GM12878 (cell line): Measurements from ENCODE around the gene ERP44.

Source experiments
- CTCF ChIP-seq, 3 experiments: IDR thresholded peaks in 2 of 3; conservative IDR thresholded peaks in 1 of 3; 2 replicates each; pipeline ENCODE4 v1.5.1; 2011; ENCODE audit warnings: low read depth in 3 of 3, low read length in 3 of 3, mild to moderate bottlenecking in 3 of 3, control low read depth in 2 of 3, moderate library complexity in 2 of 3, inconsistent platforms in 1 of 3, mixed read lengths in 1 of 3; ENCODE audit not compliant: control insufficient read depth in 2 of 3, insufficient read depth in 1 of 3; ENCODE audit errors: extremely low read depth in 1 of 3
- KDM1A ChIP-seq: fragments of 200-600 bp; sonication (generic); IDR thresholded peaks from 2 replicates; pipeline ENCODE4 v1.6.1; 2016; ENCODE audit warnings: borderline replicate concordance
- MAX ChIP-seq: IDR thresholded peaks from 2 replicates; pipeline ENCODE4 v1.6.1; 2012; ENCODE audit warnings: low read depth, low read length, improper control_type of control experiment
- NFIC ChIP-seq: IDR thresholded peaks from 2 replicates; pipeline ENCODE4 v1.6.1; 2012; ENCODE audit warnings: low read depth, mild to moderate bottlenecking, inconsistent platforms, low read length, moderate library complexity
- RAD21 ChIP-seq: IDR thresholded peaks from 2 replicates; pipeline ENCODE4 v1.6.1; 2011; ENCODE audit warnings: mild to moderate bottlenecking, low read depth, low read length, moderate library complexity; ENCODE audit not compliant: insufficient read depth
- SIN3A ChIP-seq: IDR thresholded peaks from 2 replicates; pipeline ENCODE4 v1.6.1; 2012; ENCODE audit warnings: low read depth, low read length, improper control_type of control experiment
- SPI1 ChIP-seq: IDR thresholded peaks from 2 replicates; pipeline ENCODE4 v1.6.1; 2011; ENCODE audit warnings: low read depth, mild to moderate bottlenecking, low read length, moderate library complexity, borderline replicate concordance; ENCODE audit not compliant: insufficient read depth
- ZBED1 ChIP-seq: IDR thresholded peaks from 2 replicates; pipeline ENCODE4 v1.6.1; 2016; ENCODE audit warnings: borderline replicate concordance
- ZBTB33 ChIP-seq: fragments of 450-650 bp; IDR thresholded peaks from 2 replicates; pipeline ENCODE4 v1.6.1; 2017; ENCODE audit warnings: mild to moderate bottlenecking

DNA sequence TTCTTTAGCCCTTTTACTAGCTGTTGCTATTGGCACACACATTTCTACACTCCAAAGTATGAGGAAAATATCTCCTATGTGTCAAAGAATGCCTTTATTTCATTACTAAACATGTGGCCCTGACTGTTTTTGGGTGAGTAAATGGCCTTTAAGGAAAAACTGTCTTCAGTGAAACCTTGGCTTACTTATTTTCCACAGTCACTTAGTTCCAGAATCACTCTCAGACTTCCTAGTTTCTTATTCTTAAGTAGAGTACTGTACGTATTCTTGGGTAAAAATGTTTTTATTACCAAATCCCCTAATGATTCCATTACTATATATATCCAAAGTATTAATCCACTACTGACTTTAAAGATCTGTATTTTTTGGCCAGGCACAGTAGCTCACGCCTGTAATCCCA, 27.5 kb downstream of the ERP44 start:
- no peak for TF ChIP-seq CTCF (IDR thresholded peaks at IDR 0.05 in 2 of 3, conservative IDR thresholded peaks at IDR 0.05 in 1 of 3; ENCODE audit: control insufficient read depth in 2 of 3, extremely low read depth in 1 of 3, insufficient read depth in 1 of 3, low read depth in 3 of 3, low read length in 3 of 3)
- TF ChIP-seq SIN3A, result no peak
- TF ChIP-seq SPI1, result no peak
- no peak for TF ChIP-seq ZBED1
- TF ChIP-seq NFIC, result no peak
- no peak for TF ChIP-seq ZBTB33
- no peak for TF ChIP-seq KDM1A
- TF ChIP-seq RAD21, result no peak
- no peak for TF ChIP-seq MAX
